H4 (cell line): Measurements from ENCODE around the gene MED10. TPM values are rescaled to one million over a fixed set of nuclear protein-coding genes. Genes with fewer than 3 reads are reported as not detected.

ENCODE experiments used
- DNase-seq: peaks from one replicate; pipeline ENCODE4 v3.0.0-alpha.2; 2015; ENCODE audit warnings: low spot score
- total RNA-seq: library from RNA; depleted of rRNA; stranded (reverse); fragments of >200 nt; shearing (Covaris generic); gene quantifications from 2 replicates; pipeline ENCODE4 v1.2.3, GENCODE V29; 2014

MED10 gene
- total RNA-seq, 1 experiment from 2014 or later = 12.2 TPM

DNA sequence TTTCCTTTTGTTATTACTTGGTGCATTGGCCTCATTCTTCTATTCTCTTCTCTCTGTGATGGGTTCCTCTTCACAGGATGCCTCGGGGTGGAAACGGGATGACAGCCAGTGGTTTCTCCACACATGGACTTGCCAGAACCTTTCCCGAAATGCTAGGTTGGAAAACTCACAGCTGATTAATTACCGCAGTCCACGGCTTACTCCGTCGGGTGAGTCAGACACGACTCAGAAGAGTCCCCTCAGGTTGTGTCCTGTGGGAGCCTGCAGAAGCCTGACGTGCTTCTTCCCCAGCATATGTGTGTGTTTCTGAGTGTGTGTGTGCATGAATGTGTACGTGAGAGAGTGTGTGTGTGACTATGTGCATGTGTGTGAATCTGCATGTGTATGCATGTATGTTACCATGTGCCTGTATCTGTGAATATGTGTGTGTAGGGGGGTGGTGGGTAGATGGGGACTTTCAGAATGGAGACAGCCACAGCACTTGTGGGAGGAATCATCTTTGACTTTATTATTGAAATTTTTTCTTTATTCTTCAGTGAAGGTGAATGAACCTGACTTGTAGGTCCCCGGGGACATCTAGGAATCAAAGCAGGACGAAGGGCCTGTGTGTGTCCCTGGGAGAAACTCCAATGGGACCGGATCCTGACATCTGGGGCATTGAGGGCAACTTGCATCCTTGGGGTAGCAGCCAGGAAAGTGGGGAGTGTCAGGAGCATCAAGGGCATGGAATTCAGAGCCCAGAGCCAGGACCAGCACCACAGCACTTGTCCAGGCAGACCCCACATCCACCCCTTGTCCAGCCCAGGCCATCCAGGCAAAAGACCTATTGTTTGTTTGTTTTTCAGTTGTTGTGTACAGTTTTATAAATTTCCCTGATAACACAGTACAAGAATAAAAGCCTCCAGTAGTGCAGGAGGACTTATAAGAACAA is 21.9 kb upstream of the MED10 start:
- peak; percentile 37 for DNase-seq

DNA sequence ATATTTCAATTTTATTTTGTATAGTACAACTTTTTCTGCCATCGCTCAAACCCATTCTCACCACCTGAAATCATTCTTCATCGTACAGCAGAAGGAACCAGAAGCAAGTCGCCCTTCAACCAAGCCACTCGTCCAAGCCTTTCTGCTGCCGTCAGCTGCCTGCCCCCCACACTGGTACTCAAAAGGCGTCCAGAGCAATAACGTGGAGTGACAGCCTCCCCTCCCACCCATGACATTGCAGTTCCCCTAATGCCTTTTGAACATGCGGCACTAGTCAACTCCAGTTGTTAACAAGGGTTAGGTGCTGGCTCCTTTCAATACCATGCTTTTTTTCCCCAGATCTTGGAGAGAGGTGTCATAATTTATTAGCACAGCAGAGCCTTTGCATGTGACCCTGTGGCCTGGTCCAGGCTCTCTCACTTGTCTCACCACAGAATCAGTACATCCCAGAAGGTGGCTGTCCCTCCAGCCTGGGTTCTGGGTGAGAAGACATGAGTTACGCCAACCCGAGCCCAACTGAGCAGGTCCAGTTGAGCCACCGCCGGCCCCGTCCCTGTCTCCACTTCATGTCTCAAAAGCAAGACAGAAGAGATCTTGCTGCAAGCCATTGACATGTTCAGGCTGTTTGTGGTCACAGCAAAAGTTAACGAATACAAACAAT is 20.4 kb upstream of the MED10 start:
- no peak for DNase-seq

GRCh38 chr5:6397536-6398269 is 19.4 kb upstream of the MED10 start:
- DNase-seq = no peak

GRCh38 chr5:6396836-6397535 is 18.6 kb upstream of the MED10 start:
- DNase-seq = no peak

GRCh38 chr5:6396043-6396442 is 17.7 kb upstream of the MED10 start:
- DNase-seq = no peak

DNA sequence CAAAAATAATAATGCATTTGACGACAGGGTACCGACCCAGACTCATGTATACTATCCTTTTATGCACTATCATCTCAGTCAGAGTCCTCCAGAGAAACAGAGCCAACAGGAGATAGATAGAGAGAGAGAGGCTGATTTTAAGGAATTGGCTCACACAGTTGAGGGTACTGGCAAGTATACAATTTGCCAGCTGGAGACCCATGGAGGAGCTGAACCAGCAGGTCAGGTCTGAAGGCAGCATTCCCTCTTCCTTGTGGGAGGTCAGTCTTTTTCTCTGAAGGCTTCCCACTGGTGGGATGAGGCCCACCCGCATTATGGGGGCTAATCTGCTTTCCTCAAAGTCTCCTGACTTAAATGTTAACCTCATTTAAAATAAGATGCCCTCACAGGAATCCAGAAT is 17.3 kb upstream of the MED10 start:
- no peak for DNase-seq

DNA sequence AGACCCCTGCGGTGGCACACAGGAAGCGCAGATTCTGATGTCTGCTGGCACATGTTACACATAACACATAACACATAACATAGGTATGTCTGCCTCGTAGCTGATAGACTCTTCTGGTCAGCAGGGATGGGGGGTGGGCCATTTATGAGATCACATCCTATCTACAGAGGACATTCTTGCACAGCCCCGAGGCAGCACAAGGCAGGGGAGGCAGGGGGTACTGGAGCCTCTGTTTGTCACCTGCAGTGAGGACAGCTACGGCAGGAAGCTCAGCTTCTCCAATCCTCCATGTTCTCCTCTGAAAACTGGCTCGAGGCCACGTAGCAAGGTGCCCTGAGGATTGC is 16.7 kb upstream of the MED10 start:
- DNase-seq = no peak

- DNase-seq = no peak
These were observed 16.2 kb upstream of the MED10 start for GRCh38 chr5:6394429-6395101.

- DNase-seq = no peak
These were observed 15.3 kb upstream of the MED10 start for GRCh38 chr5:6393596-6394194.

DNA sequence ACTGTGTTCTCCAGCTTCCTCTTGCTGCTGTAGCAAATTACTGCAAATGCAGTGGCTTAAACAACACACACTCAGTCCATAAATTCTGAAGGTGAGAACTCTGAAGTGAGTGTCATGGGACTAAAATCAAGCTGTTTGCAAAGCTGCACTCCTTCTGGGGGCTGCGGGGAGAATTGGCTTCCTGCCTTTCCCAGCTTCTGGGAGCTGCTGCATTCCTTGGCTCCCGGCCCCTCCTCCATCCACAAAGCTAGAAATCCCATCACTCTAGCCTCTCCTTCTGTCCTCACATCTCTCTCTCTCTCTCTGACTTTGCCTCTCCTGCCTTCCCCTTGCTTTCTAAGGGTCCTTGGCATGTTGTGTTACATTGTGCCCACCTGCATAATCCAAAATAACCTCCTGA is 14.2 kb upstream of the MED10 start:
- no peak for DNase-seq

- no peak for DNase-seq
These were observed 12.8 kb upstream of the MED10 start for GRCh38 chr5:6391151-6391550.

- DNase-seq = no peak
These were observed 11.7 kb upstream of the MED10 start for GRCh38 chr5:6389946-6390530.

- DNase-seq = no peak
These were observed 11.1 kb upstream of the MED10 start for GRCh38 chr5:6389397-6389796.

DNA sequence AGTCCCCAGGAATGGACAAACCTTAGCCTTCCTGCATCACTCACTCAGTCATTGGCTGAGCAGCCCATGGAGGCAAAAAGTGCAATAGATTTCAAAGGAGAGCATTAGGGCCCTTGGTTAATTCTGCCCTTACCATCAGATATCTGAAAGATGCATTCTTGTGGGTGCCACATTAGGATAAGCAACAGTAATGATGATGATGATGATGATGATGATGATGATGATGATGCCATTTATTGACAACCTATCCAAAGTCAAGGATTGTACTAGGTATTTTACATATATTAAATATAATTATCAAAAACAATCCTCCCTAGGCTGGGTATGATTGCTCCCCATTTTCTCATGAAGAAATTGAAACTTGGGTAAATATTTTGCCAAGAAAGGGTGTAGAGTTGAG is 9.6 kb upstream of the MED10 start:
- DNase-seq = no peak

GRCh38 chr5:6386271-6386670 is 7.9 kb upstream of the MED10 start:
- no peak for DNase-seq

GRCh38 chr5:6384856-6385255 is 6.5 kb upstream of the MED10 start:
- DNase-seq = no peak

DNA sequence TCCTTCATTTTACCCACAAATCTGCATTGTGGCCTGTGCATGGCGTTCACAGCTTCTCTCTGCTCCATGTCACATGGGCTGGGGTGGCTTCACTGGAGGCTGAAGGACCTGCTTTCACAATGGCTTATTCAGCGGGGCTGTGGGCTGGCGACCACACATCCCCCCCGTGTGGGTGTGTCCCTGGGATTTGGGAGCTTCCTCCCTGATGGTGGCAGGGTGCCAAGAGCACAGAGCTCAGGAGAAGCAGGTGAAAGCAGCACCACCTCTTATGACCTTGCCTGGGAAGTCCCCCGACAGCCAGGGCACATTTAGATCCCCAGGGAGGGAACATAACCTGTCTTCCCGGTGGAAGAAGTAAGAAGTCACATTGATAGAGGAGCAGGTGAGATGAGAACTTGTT is 5.0 kb upstream of the MED10 start:
- DNase-seq = no peak

DNA sequence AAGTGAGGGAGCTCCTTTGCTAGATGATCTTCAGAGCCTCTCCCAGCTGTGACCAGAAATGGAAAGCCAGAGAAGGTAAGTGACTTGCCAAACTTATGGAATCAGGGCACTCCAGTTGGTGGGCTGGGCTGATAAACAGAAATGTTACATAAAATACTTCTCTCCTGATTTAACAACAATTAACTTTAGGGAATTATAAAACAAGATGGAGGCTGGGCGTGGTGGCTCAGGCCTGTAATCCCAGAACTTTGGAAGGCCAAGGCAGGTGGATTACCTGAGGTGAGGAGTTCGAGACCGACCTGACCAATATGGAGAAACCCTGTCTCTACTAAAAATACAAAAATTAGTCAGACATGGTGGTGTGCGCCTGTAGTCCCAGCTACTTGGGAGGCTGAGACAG is 899 bp upstream of the MED10 start:
- DNase-seq = no peak

GRCh38 chr5:6378766-6379103 is 388 bp upstream of the MED10 start:
- no peak for DNase-seq

- DNase-seq = no peak
These were observed 804 bp downstream of the MED10 start for GRCh38 chr5:6377582-6377904.

DNA sequence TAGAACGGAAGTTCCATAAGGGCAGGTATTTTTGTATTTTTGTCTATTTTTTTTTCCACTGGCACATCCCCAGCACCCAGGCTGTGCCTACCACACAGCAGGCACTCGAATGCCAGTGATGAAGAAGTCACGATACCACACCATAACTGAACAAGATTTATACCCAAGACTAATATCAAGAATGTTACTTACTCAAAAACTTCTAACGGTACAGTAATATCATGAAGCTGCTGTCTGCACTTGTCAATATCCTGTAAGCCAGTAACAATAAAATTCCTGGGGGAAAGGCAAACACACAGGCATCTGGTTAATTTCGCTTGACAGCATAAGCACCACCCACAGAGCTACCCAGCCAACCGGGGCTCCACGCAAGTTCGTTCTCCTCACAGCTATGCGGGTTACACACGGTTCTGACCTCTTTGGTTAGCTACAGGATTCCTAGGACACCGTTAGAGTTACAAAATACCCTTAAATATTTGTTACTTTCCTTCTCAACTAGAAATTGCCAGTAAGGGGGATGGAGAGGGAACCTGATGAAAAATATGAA is 1.3 kb downstream of the MED10 start:
- no peak for DNase-seq
